Panc1 (cell line): ENCODE measurements around the gene ATF6B. TPM values are rescaled to one million over a fixed set of nuclear protein-coding genes. Genes with fewer than 3 reads are reported as not detected.

Experiments
- ATAC-seq: fragments of 200-7000 bp; cut with Tn5 transposase; 2 replicates; pipeline ENCODE4 v1.9.1; 2020; ENCODE audit warnings: mild to moderate bottlenecking, moderate library complexity
- BruUV-seq: library from RNA; stranded (reverse); fragments of 400-500 nt; replicated peaks from 2 replicates; lab custom pipeline; 2021; lab: Mats Ljungman, UMichigan
- CTCF ChIA-PET: fragments of 300-600 bp; sonication (Branson Sonifier 250); formaldehyde crosslinking; loops from one replicate; lab custom pipeline; 2022; ENCODE audit warnings: antibody characterized with exemption; lab: Charles Lee
- POLR2A ChIA-PET: fragments of 300-600 bp; sonication (Branson Sonifier 250); formaldehyde crosslinking; loops from one replicate; lab custom pipeline; 2022; ENCODE audit warnings: antibody characterized with exemption; lab: Charles Lee
- DNase-seq: peaks from one replicate; pipeline ENCODE4 v3.0.0-alpha.2; 2010; ENCODE audit warnings: low read depth, low spot score
- H3K27ac ChIP-seq: 2 replicates; pipeline ENCODE4 v1.5.1; 2011; ENCODE audit warnings: mild to moderate bottlenecking, low read length, inconsistent platforms
- H3K27me3 ChIP-seq: fragments of 200-500 bp; sonication (Bioruptor generic); 2 replicates; pipeline ENCODE4 v1.6.0; 2014; ENCODE audit warnings: low read length, inconsistent platforms; ENCODE audit not compliant: control insufficient read depth, insufficient read depth
- H3K36me3 ChIP-seq: fragments of 200-500 bp; sonication (Bioruptor generic); 2 replicates; pipeline ENCODE4 v1.5.1; 2014; ENCODE audit warnings: inconsistent platforms, mild to moderate bottlenecking, low read length, moderate library complexity; ENCODE audit not compliant: control insufficient read depth, insufficient read depth
- H3K4me1 ChIP-seq: 2 replicates; pipeline ENCODE4 v1.5.1; 2011; ENCODE audit warnings: inconsistent platforms, mild to moderate bottlenecking, low read length, moderate library complexity; ENCODE audit not compliant: control insufficient read depth, insufficient read depth
- H3K4me3 ChIP-seq, 2 experiments: 2 replicates each; pipeline ENCODE4 v1.5.1; 2011 to 2012; ENCODE audit warnings: low read depth in 2 of 2, low read length in 2 of 2, mild to moderate bottlenecking in 2 of 2, inconsistent platforms in 1 of 2, moderate library complexity in 1 of 2
- H3K9me3 ChIP-seq: fragments of 200-500 bp; sonication (Bioruptor generic); 2 replicates; pipeline ENCODE4 v1.5.1; 2014; ENCODE audit warnings: low read depth, mild to moderate bottlenecking, inconsistent platforms, low read length, moderate library complexity; ENCODE audit not compliant: control insufficient read depth, insufficient read depth
- CTCF ChIP-seq: fragments of 450-650 bp; IDR thresholded peaks from 2 replicates; pipeline ENCODE4 v1.5.1; 2017; ENCODE audit warnings: mild to moderate bottlenecking
- POLR2AphosphoS5 ChIP-seq: IDR thresholded peaks from 2 replicates; pipeline ENCODE4 v1.6.1; 2012; ENCODE audit warnings: mild to moderate bottlenecking, low read depth, low read length, moderate library complexity
- REST ChIP-seq, 2 experiments: IDR thresholded peaks; 2 replicates each; pipeline ENCODE4 v1.6.1; 2011 to 2012; ENCODE audit warnings: low read depth in 2 of 2, control low read depth in 1 of 2, low read length in 1 of 2, mild to moderate bottlenecking in 1 of 2, moderate library complexity in 1 of 2; ENCODE audit not compliant: insufficient read depth in 1 of 2
- SIN3A ChIP-seq: IDR thresholded peaks from 2 replicates; pipeline ENCODE4 v1.6.1; 2012; ENCODE audit warnings: low read depth, mild to moderate bottlenecking, low read length, moderate library complexity, borderline replicate concordance; ENCODE audit not compliant: insufficient read depth
- TCF7L2 ChIP-seq: IDR thresholded peaks from 2 replicates; pipeline ENCODE4 v1.6.1; 2011; ENCODE audit warnings: mild to moderate bottlenecking, low read depth, low read length, inconsistent platforms
- in situ Hi-C: cut with HindIII; loops from 2 replicates; pipeline ENCODE4 v1.10.0; 2016; ENCODE audit warnings: low sequenced_read_pairs, low pct_unique_long_range_greater_than_20kb
- intact Hi-C: fragments of 100-400 bp; cut with micrococcal nuclease; formaldehyde crosslinking; loops from one replicate; pipeline ENCODE4 v1.10.0; 2022; ENCODE audit not compliant: unreplicated experiment
- total RNA-seq: library from RNA; stranded (reverse); gene quantifications from one replicate; pipeline ENCODE4 v1.2.1, GENCODE V29; 2021; ENCODE audit not compliant: unreplicated experiment

Gene ATF6B
- total RNA-seq, 1 experiment from 2014 or later = 127 TPM

- H3K36me3 ChIP-seq = no peaks in the 10 kb centered on the region
- no peak overlapping the region for H3K4me3 ChIP-seq
- ChIA-PET POLR2A (no interaction called here), CTCF (no interaction called here)
- no peaks in the 10 kb centered on the region for H3K27me3 ChIP-seq
- H3K9me3 ChIP-seq = no peaks in the 10 kb centered on the region
- no peak for ATAC-seq
- no peak for DNase-seq
- in situ Hi-C loops = no loop called here
- BruUV-seq = no TSS peak
- H3K4me1 ChIP-seq = no peaks in the 10 kb centered on the region
- intact Hi-C loops = no loop called here
- no peak overlapping the region for H3K27ac ChIP-seq
- TF ChIP-seq REST (IDR thresholded peaks at IDR 0.05; ENCODE audit: insufficient read depth in 1 of 2, low read depth in 2 of 2, low read length in 1 of 2) = no peak
- TF ChIP-seq TCF7L2 = no peak
- no peak for TF ChIP-seq SIN3A
Observed at GRCh38 chr6:32069878-32070515, 58.0 kb downstream of the ATF6B start.

GRCh38 chr6:32069460-32069859 is 58.6 kb downstream of the ATF6B start:
- ATAC-seq = no peak
- H3K27ac ChIP-seq = no peak overlapping the region
- ChIA-PET POLR2A (no interaction called here), CTCF (no interaction called here)
- H3K9me3 ChIP-seq = no peaks in the 10 kb centered on the region
- TF ChIP-seq REST (IDR thresholded peaks at IDR 0.05; ENCODE audit: insufficient read depth in 1 of 2, low read depth in 2 of 2, low read length in 1 of 2) (no peak), SIN3A (no peak), TCF7L2 (no peak), POLR2AphosphoS5 (no peak), CTCF (no peak)
- BruUV-seq = no TSS peak
- no peaks in the 10 kb centered on the region for H3K27me3 ChIP-seq
- no peaks in the 10 kb centered on the region for H3K36me3 ChIP-seq
- no peak overlapping the region for H3K4me3 ChIP-seq
- intact Hi-C loops (no loop called here), in situ Hi-C loops (no loop called here)
- H3K4me1 ChIP-seq = no peaks in the 10 kb centered on the region
- DNase-seq = no peak
